HG02852 (cell line): ENCODE data around the gene MPPED1.

Source experiments
- ATAC-seq: cut with Tn5 transposase; IDR thresholded peaks from one replicate; pipeline ENCODE4 v1.9.1; 2021; ENCODE audit warnings: mild to moderate bottlenecking, moderate library complexity; ENCODE audit not compliant: unreplicated experiment

MPPED1 gene

DNA sequence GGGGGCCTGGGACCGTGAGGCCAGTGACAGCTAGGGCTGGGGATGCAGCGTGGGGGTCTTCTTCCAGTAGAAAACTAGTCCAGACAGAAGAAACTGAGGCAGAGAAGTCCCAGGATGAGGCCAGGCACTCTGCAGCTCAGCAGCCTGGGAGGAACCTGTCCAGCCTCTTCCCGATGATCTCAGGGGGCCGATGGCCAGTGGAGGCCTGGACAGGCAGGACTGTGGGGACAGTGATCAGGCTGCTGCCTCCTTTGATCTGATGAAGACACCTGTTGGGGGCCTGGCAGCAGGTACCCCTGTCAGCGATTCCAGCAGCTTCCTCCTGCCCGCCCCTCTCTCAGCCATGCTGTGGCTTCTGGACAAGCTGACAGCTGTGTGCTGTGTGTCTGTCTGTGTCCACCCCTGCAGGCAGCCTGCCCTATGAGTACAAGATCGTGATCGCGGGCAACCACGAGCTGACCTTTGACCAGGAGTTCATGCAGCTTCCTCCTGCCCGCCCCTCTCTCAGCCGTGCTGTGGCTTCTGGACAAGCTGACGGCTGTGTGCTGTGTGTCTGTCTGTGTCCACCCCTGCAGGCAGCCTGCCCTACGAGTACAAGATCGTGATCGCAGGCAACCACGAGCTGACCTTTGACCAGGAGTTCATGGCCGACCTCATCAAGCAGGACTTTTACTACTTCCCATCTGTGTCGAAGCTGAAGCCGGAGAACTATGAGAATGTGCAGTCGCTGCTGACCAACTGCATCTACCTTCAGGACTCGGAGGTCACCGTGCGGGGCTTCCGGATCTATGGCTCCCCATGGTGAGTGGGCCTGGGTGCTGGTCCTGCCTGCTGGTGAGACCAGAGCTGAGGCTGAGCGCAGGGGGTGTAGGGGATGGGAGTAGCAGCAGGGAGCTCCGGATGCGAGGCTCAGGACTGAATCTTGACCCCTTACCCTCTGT is 62.6 kb downstream of the MPPED1 start:
- ATAC-seq, result no peak

- no peak for ATAC-seq
These were observed 63.8 kb downstream of the MPPED1 start for GRCh38 chr22:43475549-43476076.

DNA sequence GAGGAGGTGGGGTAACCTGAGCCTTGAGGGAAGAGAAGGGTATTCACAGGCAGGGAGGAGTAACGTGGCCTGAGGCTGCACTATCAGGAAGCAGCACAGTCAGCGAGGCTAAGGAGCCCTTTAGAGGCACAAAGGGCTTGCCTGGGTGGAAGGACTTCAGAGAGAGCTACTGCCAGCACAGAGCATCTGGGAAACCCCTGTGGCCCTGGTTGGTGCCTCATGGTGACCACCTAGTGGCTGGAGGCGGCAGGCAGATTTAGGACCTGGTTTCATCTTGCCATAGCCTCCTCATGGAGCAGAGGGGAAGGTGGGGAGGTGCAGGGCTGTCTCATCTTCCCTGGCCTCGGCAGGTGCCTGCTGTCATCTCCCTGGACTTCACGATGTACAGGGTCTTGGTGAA is 64.5 kb downstream of the MPPED1 start:
- ATAC-seq, result no peak

GRCh38 chr22:43476751-43477725 is 65.2 kb downstream of the MPPED1 start:
- no peak for ATAC-seq

DNA sequence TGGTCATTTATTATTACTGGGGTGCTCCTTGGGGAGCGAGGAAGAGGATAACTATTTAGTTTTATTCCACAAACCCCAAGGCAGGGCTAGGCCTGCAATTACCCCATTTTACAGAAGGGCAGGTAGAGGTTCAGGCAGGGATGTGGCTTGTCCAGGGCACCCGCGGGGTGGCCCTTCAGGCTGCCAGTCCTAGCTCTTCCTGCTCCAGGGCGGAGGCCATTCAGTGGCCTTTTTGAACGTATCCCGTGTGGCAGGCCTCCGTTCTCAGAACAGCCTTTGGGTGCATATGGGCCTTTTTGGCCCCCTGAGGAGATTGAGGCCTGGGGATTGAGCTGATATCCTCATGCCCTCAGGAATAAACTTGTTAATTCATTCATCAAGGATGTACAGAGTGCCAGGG is 66.2 kb downstream of the MPPED1 start:
- no peak for ATAC-seq

DNA sequence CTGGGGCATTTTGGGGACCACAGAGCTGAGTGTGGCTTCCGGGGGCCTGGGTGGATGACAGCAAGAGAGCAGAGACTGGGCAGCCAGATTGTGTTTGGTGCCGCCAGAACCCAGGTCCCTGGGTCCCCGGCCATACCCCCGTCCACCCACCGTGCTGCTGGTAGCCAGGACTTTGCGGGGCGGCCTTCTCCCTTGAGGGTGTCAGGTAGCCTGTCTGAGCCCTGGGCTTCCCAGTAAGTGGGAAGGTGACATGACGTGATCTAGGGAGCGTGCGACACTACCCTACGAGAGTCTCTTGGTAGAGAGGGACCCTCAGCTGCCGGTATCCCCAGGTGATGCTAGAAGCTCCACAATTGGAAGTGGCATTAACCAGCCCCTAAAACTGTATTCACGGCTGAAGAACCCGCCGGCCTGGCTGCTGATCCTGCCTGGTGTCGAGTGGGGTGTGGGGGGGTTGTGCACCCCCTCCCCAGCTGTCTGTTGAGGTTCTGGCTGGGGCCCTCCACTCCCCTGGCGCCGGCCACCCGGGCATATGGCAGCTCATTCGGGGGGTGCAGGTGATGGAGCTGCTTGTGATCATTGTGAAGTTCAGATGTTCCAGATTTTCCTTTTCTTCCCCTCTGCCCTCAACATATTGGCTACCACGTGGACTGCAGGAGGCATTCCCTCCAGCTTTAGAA is 66.9 kb downstream of the MPPED1 start:
- no peak for ATAC-seq

DNA sequence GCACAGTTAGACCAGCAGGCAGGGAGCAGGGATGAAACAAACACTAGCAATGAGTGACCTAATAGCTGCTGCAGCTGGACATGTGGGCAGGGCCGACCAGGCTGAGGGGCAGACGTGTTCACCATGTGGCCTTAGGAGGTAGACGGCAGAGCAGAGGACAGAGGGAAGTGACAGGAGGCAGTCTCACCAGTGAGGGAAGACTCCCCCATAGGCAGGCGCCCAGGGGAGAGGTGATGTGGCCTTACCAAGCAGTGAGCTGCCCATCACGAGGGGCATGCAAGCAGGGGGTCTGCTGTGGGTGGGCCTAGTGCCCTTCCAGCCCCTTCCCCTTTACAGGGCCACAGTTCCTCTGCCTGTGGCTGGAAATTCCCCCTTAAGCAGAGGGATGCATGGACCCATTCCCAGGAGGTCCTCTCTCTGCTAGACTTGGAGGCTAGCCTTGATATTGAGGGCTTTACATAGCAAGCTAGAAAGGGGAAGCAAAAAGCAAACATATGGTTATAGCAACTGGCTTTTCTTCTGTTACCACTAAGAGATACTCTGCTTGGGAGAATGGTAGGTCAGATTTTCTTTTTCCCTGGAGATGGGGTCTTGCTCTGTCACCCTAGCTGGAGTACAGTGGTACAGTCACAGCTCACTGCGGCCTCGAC is 67.6 kb downstream of the MPPED1 start:
- no peak for ATAC-seq

- no peak for ATAC-seq
These were observed 68.1 kb downstream of the MPPED1 start for GRCh38 chr22:43479962-43480361.

- no peak for ATAC-seq
These were observed 69.9 kb downstream of the MPPED1 start for GRCh38 chr22:43481568-43482317.

DNA sequence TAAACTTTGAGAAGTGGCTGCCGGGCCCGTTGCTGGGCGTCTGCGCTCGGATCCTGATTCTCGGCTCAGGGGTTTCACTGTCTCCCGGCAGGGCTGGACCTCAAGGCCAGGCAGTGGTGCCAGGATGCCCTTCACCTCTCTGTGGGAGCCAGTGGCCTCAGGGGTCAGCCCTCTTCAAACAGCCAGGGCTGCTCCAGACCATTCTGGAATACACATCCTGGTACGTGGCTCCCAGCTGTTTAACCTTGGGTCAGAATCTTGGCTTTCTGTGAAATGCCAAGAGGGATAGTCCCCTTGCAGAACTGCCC is 70.5 kb downstream of the MPPED1 start:
- no peak for ATAC-seq

GRCh38 chr22:43483266-43483665 is 71.5 kb downstream of the MPPED1 start:
- ATAC-seq, result no peak

DNA sequence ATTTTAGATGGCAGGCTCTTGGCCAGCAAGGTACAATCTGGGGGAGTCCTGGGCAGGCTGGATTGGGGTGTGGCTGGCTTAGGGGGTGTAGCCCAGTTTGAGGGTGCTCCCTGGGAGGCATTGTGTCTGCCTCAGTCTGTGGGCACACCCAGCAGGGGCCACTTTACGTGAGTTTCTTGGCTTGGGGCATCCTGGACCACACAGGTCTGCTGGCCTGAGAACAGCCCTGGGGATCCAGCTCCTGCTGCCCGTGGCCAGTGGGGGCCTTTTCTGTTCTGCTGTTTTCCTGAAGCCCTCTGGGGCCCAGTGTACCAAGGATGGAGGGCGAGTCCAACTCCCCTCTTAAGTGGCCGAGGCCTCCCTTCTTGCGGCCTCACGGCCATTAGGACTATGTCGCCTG is 71.9 kb downstream of the MPPED1 start:
- no peak for ATAC-seq

DNA sequence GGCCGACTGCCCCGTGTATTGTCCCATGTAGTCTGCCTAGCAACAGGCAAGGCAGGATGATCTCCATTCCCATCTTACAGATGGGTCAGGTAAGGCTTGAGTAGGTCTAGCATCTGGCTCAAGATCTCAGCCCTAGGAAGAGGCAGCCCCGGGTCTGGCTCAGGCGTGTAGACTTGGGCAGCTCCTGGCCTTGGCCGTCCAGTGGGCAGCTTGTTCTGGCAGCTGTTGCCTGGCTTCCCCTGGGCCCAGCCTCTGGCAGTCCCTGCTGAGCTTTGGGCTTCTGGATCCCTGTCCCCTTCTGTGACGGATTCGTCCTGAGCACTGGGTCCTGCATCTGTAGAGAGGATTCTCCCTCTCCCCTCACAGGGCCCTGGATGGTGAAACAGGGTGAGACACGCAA is 72.4 kb downstream of the MPPED1 start:
- ATAC-seq, result no peak

DNA sequence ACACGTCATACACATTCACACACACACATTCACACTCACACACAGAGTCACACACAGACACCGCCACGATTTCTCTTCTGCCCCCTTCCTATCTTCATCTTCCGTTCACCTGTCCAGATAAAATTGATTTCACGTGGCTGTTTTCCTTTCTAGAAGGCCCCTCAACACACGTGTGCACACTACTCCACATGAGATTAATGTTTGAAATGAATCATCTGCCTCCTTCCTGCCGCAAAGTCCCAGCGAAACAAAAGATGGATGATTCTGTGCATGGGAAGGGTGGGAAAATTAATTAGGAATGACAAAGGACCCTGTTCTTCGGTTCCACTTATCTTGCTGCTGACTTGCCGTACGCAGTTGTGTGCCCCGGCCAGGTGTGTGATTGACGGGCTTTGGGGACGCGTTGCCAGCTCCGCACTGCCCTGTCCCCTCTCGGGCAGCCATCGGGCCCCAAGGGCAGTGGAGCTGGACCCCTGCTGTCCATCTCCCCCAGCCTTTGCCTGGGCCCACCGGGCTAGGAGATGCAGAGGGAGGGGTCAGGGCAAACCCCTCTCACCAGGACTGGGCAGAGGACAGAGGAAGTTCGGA is 73.8 kb downstream of the MPPED1 start:
- ATAC-seq, result no peak

DNA sequence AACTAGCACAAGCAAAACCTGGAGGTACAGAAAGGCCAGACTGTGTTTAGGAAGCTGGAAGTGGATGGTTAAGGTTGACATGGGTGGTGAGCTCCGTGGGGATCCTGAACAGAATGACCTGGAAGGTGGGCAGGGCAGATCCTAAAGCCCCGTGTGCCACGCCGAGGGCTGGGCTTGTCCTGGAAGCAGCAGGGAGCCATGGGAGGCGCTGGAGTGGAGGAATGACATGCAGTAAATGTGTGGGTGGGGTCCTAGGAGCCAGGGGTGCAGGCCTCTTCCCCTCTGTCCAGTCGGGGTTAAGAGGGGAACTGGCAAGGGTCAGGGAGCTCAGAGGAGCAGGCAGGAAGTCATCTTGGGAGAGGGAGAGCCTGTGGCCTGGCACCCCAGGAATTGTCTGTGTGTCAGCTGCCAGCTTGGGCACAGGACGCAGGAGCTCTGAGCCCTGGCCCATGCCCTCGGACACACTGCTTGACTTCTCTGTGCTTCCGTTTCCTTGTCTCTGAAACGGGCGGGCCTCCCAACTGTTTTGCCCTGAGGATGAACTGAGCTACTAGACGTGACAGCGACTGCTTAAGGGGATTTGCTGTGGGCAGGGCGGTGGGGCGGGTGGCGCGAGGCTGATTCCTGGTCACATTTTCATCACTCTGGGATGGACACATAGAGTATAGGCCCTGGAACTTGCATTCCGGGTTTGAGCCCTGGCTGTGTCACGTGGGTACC is 75.7 kb downstream of the MPPED1 start:
- no peak for ATAC-seq

DNA sequence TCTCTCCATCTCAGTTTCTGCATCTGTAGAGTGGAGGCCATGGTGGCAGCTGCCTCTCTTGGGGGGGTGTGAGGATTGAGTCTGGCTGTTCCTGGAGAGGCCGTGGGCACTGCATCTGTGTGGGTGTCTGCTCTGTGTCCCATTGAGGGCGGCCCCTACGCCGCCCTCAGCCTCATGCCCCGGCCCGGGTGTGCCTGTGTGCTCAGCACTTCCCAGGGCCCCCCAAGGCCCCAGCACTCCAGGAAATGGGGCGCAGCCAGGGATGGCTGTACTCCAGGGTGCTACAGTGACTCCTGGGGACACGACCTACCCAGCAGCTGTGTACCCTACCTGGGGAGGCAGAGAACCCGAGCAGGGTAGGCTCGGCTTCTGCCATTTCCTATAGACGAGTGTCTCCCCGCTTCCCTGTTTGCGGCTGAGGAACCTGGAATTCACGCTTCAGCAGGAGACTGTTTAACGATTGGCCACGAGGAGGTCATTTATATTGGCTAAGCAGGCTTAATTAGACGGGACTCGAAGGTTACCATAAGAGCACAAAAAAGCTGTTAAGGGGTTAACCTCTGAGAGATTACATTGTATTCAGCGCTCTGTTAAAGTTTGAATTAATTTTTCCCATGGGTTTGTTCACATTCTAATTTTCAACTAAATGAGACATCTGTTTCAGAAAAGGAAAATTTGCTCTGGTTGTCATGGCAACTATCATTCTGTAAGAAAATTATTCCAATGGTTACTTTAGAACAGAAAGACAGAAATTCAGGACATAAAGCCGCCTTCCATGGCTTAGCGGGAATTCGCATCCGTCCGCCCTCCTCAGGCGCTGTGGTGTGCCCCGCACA is 76.4 kb downstream of the MPPED1 start:
- no peak for ATAC-seq

GRCh38 chr22:43488937-43489336 is 77.1 kb downstream of the MPPED1 start:
- no peak for ATAC-seq

- ATAC-seq, result no peak
These were observed 78.5 kb downstream of the MPPED1 start for GRCh38 chr22:43490311-43490710.
